Activated naive CD4-positive, alpha-beta T cell treated with anti-CD3 and anti-CD28 coated beads, Interleukin-2, amount 50 U/mL, for 24 hours (primary cell): ENCODE data around the gene CSDE1.
A peak's percentile ranks its signal among the peaks of the same experiment; 100 is the strongest.
"Not testable (repeated sequence)": the region's sequence is repeated elsewhere in the genome, so short reads cannot be mapped to it uniquely, and the experiment has no call there.

Experiments used
- H3K27ac Mint-ChIP-seq: one replicate; pipeline ENCODE4 v1.8.0; 2021; ENCODE audit warnings: mild to moderate bottlenecking, mixed read lengths
- H3K27me3 Mint-ChIP-seq: one replicate; pipeline ENCODE4 v1.8.0; 2021; ENCODE audit warnings: mixed read lengths
- H3K36me3 Mint-ChIP-seq: one replicate; pipeline ENCODE4 v1.8.0; 2021; ENCODE audit warnings: mixed read lengths
- H3K4me1 Mint-ChIP-seq: one replicate; pipeline ENCODE4 v1.8.0; 2021; ENCODE audit warnings: mixed read lengths
- H3K4me3 Mint-ChIP-seq: one replicate; pipeline ENCODE4 v1.8.0; 2021; ENCODE audit warnings: mild to moderate bottlenecking, mixed read lengths
- H3K9me3 Mint-ChIP-seq: one replicate; pipeline ENCODE4 v1.8.0; 2021; ENCODE audit warnings: mixed read lengths

The CSDE1 gene

DNA sequence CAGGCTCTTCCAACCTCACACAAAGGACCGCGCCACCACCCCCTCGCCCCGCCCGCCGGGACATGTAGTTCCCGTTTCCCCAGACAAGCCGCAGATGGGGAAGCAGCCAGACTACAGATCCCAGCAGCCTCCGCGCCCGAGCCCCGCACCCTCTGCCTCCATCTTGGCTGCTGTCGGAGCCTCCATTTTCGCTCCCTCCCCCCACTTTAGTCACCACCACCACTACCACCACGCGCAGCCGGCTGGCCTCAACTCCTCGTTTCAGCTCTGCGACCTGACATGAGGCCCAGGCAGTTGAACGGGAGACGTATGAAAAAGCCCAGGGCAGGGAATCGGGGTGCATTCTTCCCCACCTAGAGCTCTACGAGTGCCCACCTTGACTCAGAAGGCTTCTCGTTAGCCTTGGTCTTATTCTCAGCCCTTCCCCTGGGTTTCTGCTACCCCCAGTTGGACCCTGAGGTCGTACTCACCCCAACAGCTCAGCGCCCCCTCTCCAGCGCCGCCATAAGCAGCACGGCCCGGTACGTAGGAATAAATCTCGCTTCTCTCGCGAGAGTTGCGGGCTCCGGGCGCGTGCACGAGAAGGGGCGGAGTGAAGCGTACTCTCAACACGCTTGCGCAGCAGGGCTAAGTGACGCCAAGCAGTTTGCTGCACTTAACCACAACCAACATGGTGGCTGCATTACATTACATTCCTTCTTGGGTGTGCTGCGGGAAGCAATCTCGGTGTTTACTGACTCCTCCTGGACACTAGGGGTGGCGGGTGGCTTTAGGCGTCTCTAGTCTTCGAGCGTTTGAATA lies at the start of gene CSDE1:
TSS of gene CSDE1 (minus strand) at position 530 of the 801 bp plus-strand sequence. CDS start 18,094 bp downstream, outside the sequence.
- Mint-ChIP-seq H3K27ac (peak within 1 kb of the TSS; percentile 99), H3K4me3 (peak within 1 kb of the TSS; percentile 98), H3K27me3 (no peaks in the 10 kb centered on the region), H3K9me3 (peaks cover 4% of the 10 kb centered on the region), H3K36me3 (peaks cover 11% of the 10 kb centered on the region), H3K4me1 (peaks cover 52% of the 10 kb centered on the region)

DNA sequence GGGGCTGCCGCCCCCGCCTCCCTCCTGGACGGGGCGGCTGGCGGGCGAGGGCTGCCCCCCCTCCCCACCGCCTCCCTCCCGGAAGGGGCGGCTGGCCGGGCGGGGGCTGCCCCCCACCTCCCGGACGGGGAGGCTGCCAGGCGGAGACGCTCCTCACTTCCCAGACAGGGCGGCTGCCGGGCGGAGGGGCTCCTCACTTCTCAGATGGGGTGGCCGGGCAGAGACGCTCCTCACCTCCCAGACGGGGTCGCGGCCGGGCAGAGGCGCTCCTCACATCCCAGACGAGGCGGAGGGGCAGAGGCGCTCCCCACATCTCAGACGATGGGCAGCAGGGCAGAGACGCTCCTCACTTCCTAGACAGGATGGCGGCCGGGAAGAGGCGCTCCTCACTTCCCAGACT lies 46.7 kb upstream of the CSDE1 start:
- not testable (repeated sequence) for H3K27me3 Mint-ChIP-seq, H3K36me3 Mint-ChIP-seq, H3K4me1 Mint-ChIP-seq, H3K9me3 Mint-ChIP-seq, H3K27ac Mint-ChIP-seq, H3K4me3 Mint-ChIP-seq

DNA sequence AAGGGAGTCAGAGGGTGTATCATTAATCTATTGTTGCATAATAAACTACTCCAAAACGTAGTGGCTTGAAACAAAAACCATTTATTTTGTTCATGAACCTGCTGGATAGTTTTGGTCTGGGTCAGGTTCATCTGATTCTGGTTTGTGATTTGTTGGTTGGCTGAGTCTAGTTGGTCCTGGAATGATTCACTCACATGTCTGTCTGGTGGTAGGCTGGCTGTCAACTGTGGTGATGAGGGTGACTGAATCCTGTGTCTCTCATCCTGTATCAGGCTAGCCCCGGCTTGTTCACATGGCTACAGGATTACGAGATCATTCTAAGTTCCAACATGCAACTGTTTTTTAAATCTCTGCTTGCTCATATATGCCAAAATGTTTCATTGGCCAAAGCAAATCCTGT lies 45.2 kb upstream of the CSDE1 start:
- H3K27ac Mint-ChIP-seq: no peak overlapping the region
- no peaks in the 10 kb centered on the region for H3K36me3 Mint-ChIP-seq
- H3K27me3 Mint-ChIP-seq: peaks cover 2% of the 10 kb centered on the region

DNA sequence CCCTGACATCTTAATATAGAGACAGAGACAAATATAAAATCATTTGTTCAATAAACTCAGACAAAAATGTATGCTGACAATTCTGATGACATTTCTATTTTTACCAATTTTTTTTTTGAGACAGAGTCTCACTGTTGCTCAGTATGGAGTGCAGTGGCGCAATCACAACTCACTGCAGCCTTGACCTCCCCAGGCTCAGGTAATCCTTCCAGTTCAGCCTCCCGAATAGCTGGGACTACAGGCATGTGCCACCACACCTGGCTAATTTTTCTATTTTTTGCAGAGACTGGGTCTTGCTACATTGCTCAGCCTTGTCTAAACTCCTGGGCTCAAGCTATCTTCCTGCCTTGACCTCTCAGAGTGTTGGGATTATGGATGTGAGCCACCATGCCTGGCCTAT lies 36.3 kb upstream of the CSDE1 start:
- no peaks in the 10 kb centered on the region for H3K36me3 Mint-ChIP-seq
- no peaks in the 10 kb centered on the region for H3K9me3 Mint-ChIP-seq
- H3K4me3 Mint-ChIP-seq: no peak overlapping the region
- H3K27me3 Mint-ChIP-seq: peaks cover 14% of the 10 kb centered on the region
- no peaks in the 10 kb centered on the region for H3K4me1 Mint-ChIP-seq
- H3K27ac Mint-ChIP-seq: no peak overlapping the region

More for the DNA sequence above, 45.2 kb upstream of the CSDE1 start:
- no peaks in the 10 kb centered on the region for H3K9me3 Mint-ChIP-seq
- H3K4me3 Mint-ChIP-seq: no peak overlapping the region
- no peaks in the 10 kb centered on the region for H3K4me1 Mint-ChIP-seq

DNA sequence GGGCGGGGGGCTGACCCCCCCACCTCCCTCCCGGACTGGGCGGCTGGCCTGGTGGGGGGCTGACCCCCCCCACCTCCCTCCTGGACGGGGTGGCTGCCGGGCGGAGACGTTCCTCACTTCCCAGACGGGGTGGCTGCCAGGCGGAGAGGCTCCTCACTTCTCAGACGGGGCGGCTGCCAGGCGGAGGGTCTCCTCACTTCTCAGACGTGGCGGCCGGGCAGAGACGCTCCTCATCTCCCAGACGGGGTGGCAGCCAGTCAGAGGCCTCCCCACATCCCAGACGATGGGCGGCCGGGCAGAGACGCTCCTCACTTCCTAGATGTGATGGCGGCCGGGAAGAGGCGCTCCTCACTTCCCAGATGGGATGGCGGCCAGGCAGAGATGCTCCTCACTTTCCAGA lies 32.8 kb upstream of the CSDE1 start:
- not testable (repeated sequence) for H3K4me1 Mint-ChIP-seq, H3K9me3 Mint-ChIP-seq, H3K4me3 Mint-ChIP-seq, H3K36me3 Mint-ChIP-seq, H3K27ac Mint-ChIP-seq
- H3K27me3 Mint-ChIP-seq: peaks cover 11% of the 10 kb centered on the region

DNA sequence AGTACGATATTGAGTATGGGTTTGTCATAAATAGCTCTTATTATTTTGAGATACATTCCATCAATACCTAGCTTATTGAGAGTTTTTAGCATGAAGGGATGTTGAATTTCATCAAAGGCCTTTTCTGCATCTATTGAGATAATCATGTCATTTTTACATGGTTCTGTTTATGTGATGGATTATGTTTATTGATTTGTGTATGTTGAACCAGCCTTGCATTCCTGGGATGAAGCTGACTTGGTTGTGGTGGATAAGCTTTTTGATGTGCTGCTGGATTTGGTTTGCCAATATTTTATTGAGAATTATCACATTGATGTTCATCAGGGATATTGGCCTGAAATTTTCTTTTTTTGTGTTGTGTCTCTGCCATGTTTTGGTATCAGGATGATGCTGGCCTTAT lies 28.7 kb upstream of the CSDE1 start:
- not testable (repeated sequence) for H3K9me3 Mint-ChIP-seq

DNA sequence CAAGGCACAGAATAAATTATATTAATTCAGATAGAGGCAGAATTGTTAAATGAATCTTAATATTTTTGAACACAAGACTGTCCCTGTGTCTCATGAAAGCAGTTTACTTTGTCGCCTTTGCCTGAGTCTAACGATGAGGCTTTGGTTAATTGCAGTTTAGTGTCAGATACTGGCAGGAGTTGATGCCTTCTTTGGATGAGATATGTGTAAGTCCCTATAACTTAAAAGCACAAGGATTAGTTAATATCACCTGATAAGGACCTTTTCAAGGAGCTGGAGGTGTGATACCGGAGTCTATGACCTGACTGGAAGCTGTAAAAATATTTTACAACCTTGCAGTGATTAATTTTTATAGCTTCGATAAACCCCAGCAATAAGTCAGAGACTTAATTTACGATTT lies 24.7 kb upstream of the CSDE1 start:
- H3K36me3 Mint-ChIP-seq: peaks cover 15% of the 10 kb centered on the region
- peaks cover 4% of the 10 kb centered on the region for H3K27me3 Mint-ChIP-seq
- H3K9me3 Mint-ChIP-seq: peaks cover 9% of the 10 kb centered on the region
- no peak overlapping the region for H3K4me3 Mint-ChIP-seq
- no peak overlapping the region for H3K27ac Mint-ChIP-seq
- H3K4me1 Mint-ChIP-seq: peaks cover 30% of the 10 kb centered on the region

More for the DNA sequence above, 28.7 kb upstream of the CSDE1 start:
- not testable (repeated sequence) for H3K4me1 Mint-ChIP-seq, H3K27me3 Mint-ChIP-seq, H3K27ac Mint-ChIP-seq, H3K4me3 Mint-ChIP-seq, H3K36me3 Mint-ChIP-seq

DNA sequence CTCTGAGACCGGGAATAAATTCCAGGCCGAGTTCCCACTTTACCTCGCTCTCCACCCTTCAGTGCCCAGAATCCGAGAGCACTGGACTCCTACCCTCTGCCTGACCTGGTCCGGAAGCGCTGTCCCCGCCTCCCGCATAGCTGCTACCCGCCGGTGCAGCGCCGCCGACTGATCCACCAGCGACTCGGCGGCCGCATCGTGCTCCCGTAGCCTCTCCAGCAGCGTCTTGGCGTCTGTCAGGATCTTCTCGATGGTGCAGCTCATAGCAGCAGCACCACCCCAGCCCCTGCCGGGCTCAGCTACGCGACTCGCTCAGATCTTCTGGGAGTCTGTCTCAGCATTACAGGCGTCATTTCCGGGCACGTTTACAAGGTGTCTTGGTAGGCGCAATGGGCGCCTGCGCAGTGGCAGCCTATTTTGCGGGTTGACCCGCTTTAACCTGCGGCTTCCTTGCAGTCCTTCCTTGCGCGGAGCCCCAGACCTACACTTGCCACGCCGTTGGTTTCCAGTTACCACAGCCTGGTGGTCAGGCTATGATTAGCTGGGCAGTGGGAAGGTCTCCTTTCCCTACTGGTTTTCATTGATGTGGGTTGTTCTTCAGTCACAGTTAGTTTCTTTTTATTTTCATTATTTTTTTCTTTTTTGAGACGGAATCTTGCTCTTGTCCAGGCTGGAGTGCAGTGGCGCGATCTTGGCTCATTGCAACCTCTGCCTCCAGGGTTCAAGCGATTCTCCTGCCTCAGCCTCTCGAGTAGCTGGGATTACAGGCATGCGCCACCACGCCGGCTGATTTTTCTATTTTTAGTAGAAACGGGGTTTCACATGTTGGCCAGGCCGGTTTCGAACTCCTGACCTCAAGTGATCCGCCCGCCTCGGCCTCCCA lies 22.8 kb upstream of the CSDE1 start, which contains the start of gene SIKE1:
TSS of gene SIKE1 (minus strand) at position 342 of the 883 bp plus-strand sequence. CDS start at position 264, 78 bp downstream.
- H3K4me1 Mint-ChIP-seq: peaks cover 33% of the 10 kb centered on the region
- H3K4me3 Mint-ChIP-seq: peak within 1 kb of the TSS; percentile 100
- no peaks in the 10 kb centered on the region for H3K9me3 Mint-ChIP-seq
- H3K36me3 Mint-ChIP-seq: peaks cover 13% of the 10 kb centered on the region
- H3K27ac Mint-ChIP-seq: peak within 1 kb of the TSS; percentile 98
- H3K27me3 Mint-ChIP-seq: no peaks in the 10 kb centered on the region

DNA sequence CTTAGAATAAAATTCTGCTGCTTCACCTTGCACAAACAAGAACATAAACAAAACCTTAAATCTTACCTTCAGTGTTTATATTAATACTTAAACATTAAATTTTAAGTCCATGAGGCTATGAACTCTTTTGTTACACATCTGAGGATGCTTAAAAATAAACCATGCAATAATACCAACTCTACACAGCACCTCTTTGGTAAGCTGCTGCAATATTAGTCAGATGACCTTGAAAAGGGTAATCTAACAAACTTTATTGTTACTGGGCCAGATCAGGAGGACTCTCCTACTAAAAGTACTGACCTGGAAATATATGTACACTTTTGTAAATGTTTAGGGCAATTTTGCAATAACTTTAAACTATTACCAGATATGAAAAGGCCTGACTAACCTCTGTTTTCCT lies 21.9 kb upstream of the CSDE1 start:
- Mint-ChIP-seq H3K4me1 (peaks cover 33% of the 10 kb centered on the region), H3K27ac (peak overlapping the region; percentile 98), H3K27me3 (no peaks in the 10 kb centered on the region), H3K36me3 (peaks cover 13% of the 10 kb centered on the region), H3K4me3 (peak overlapping the region; percentile 100), H3K9me3 (no peaks in the 10 kb centered on the region)

DNA sequence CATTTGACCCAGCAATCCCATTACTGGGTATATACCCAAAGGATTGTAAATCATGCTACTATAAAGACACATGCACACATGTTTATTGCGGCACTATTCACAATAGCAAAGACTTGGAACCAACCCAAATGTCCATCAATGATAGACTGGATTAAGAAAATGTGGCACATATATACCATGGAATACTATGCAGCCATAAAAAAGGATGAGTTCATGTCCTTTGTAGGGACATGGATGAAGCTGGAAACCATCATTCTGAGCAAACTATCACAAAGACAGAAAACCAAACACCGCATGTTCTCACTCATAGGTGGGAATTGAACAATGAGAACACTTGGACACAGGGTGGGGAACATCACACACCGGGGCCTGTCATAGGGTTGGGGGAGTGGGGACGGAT lies 18.9 kb upstream of the CSDE1 start:
- peaks cover 33% of the 10 kb centered on the region for H3K4me1 Mint-ChIP-seq
- H3K4me3 Mint-ChIP-seq, H3K27me3 Mint-ChIP-seq, H3K9me3 Mint-ChIP-seq, H3K27ac Mint-ChIP-seq: not testable (repeated sequence)
- H3K36me3 Mint-ChIP-seq: peaks cover 13% of the 10 kb centered on the region

DNA sequence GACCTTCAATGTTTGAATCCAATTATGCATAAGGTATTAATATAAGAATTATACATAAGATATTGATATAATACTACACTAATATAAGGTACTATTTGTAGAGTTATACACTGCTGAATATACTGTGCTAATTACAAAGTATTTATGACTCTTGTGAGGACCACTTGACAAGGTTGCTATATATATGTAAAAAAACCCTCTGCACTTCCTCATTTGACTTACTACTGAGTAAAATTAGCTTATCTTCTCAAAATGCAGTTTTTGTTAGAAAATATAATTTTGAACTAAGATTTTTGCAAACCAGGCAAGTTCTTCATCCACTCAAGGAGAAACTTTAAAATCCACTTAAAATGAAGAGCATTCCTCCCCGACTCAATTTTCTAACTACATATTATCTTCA lies 14.2 kb upstream of the CSDE1 start:
- H3K27ac Mint-ChIP-seq: no peak overlapping the region

DNA sequence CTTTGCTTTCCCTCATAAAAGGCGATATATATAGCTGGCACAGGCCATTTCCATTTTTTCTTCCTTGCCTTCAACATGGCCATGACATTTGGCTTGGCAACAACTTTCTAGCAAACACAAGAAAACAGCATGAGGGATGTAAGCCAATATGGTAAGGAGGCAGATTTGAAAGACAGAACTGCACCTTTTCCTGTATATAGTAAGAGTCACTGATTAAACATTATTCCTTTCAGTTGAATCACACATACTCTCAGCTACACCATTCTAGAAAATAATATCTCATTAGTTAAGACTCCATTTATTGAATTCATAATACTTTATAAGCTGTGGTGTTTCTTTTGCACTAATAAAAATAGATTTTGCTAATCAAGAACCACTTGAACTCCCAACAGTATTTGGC lies 13.2 kb upstream of the CSDE1 start:
- Mint-ChIP-seq H3K4me3 (no peak overlapping the region), H3K9me3 (no peaks in the 10 kb centered on the region), H3K27me3 (no peaks in the 10 kb centered on the region), H3K27ac (no peak overlapping the region), H3K36me3 (peaks cover 2% of the 10 kb centered on the region), H3K4me1 (no peaks in the 10 kb centered on the region)

More for the DNA sequence above, 14.2 kb upstream of the CSDE1 start:
- Mint-ChIP-seq H3K9me3 (no peaks in the 10 kb centered on the region), H3K4me1 (no peaks in the 10 kb centered on the region), H3K4me3 (no peak overlapping the region), H3K27me3 (no peaks in the 10 kb centered on the region), H3K36me3 (peaks cover 2% of the 10 kb centered on the region)

DNA sequence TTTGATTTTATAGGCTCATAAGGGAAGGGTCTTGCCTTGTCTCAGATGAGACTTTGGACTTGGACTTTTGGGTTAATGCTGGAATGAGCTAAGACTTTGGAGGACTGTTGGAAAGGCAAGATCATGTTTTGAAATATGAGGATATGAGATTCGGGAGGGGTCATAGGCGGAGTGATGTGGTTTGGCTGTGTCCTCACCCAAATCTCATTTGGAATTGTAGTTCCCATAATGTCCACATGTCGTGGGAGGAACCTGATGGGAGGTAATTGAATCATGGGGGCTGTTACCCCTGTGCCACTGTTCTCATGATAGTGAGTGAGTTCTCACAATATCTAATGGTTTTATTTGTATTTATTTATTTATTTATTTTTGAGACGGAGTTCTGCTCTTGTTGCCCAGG lies 6.9 kb upstream of the CSDE1 start:
- Mint-ChIP-seq H3K36me3 (peaks cover 4% of the 10 kb centered on the region), H3K4me1 (no peaks in the 10 kb centered on the region), H3K4me3 (no peak overlapping the region), H3K9me3 (peaks cover 5% of the 10 kb centered on the region), H3K27ac (no peak overlapping the region), H3K27me3 (no peaks in the 10 kb centered on the region)

DNA sequence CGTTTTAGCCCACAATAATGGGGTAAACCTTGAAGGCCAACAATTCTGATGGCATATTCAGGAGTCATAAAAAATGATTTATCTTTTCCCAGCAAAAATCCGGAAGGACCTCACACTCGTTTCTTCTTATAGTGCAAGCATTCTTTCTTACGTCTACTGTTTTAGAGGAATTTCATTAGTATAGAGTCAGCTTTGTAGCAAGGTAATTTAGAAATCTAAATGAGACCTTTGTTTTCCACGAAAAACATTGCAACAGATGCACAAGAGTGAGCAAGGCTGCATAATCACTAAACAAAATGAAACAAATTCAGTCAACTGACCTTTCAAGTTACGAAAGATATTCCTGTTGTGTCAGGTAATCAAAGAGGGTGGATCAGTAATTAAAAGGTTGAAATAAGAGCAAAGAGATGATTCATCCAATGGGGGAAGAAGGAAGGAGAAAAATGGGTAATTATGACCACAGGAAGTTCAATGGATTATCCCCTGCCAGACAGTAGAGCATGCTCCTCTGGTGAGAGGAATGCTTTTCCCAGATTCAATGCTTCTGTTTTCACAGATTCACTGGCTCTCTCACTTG lies 560 bp upstream of the CSDE1 start:
- peaks cover 7% of the 10 kb centered on the region for H3K9me3 Mint-ChIP-seq
- peak overlapping the region; percentile 98 for H3K4me3 Mint-ChIP-seq
- H3K36me3 Mint-ChIP-seq: peaks cover 15% of the 10 kb centered on the region
- peak overlapping the region; percentile 99 for H3K27ac Mint-ChIP-seq
- peaks cover 45% of the 10 kb centered on the region for H3K4me1 Mint-ChIP-seq
- H3K27me3 Mint-ChIP-seq: no peaks in the 10 kb centered on the region

DNA sequence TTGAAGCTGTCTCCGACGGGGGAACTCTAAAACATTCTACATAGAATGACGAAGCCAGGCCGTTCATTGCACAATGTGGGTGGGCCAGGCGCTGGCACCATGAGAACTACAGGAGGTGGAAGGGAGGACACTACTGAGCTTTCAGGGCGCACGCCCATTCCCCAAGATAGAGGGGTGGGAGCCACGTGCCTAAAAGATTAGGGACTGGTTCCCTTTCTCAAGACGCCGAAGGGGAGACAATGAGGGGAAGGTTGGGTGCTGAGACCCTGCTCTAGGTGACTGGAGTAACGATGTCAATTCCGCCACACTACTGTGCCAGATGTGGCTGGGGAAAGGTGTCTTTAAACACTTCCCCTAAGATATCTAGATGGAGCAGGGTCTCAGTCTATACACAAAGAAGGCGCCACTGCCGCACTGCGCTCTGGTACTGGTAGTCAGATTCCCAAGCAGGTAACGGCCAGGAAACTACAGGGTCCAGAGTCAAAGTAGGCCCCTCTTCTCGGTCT lies 782 bp downstream of the CSDE1 start:
- peaks cover 4% of the 10 kb centered on the region for H3K9me3 Mint-ChIP-seq
- peaks cover 59% of the 10 kb centered on the region for H3K4me1 Mint-ChIP-seq
- H3K27me3 Mint-ChIP-seq: no peaks in the 10 kb centered on the region
- H3K36me3 Mint-ChIP-seq: peaks cover 11% of the 10 kb centered on the region
- peak overlapping the region; percentile 98 for H3K4me3 Mint-ChIP-seq
- peak overlapping the region; percentile 99 for H3K27ac Mint-ChIP-seq
